Neuronal stem cell (in vitro differentiated cells): ENCODE data around the gene NTNG1.

Experiments
- DNase-seq: peaks from one replicate; pipeline ENCODE4 v3.0.0-alpha.2; 2013; ENCODE audit warnings: low spot score
- H2AFZ ChIP-seq: one replicate; pipeline ENCODE4 v1.6.1; 2013; ENCODE audit warnings: mild to moderate bottlenecking, low read length, inconsistent platforms
- H2AK5ac ChIP-seq: 2 replicates; pipeline ENCODE4 v1.6.1; 2013; ENCODE audit warnings: low read depth, mild to moderate bottlenecking, inconsistent platforms, low read length, moderate library complexity, mixed read lengths
- H2BK120ac ChIP-seq: 2 replicates; pipeline ENCODE4 v1.6.1; 2013; ENCODE audit warnings: low read depth, mild to moderate bottlenecking, inconsistent platforms, low read length, moderate library complexity, mixed read lengths
- H2BK12ac ChIP-seq: one replicate; pipeline ENCODE4 v1.6.1; 2013; ENCODE audit warnings: low read length, inconsistent platforms
- H2BK15ac ChIP-seq: 2 replicates; pipeline ENCODE4 v1.6.1; 2013; ENCODE audit warnings: mild to moderate bottlenecking, low read length, inconsistent platforms, mixed read lengths
- H2BK5ac ChIP-seq: one replicate; pipeline ENCODE4 v1.6.1; 2013; ENCODE audit warnings: inconsistent platforms, mild to moderate bottlenecking, low read length, moderate library complexity
- H3K14ac ChIP-seq: one replicate; pipeline ENCODE4 v1.6.1; 2013; ENCODE audit warnings: low read length, inconsistent platforms
- H3K18ac ChIP-seq: 2 replicates; pipeline ENCODE4 v1.6.1; 2013; ENCODE audit warnings: low read length, inconsistent platforms
- H3K23ac ChIP-seq: 2 replicates; pipeline ENCODE4 v1.6.1; 2013; ENCODE audit warnings: low read depth, mild to moderate bottlenecking, mixed read lengths, low read length, inconsistent platforms; ENCODE audit not compliant: poor library complexity
- H3K27ac ChIP-seq: replicated peaks from 3 replicates; pipeline ENCODE4 v1.5.1; 2013; ENCODE audit warnings: low read length, inconsistent platforms
- H3K27me3 ChIP-seq, 3 experiments: 2 replicates each; pipeline ENCODE4 v1.6.1; 2013; ENCODE audit warnings: low read length in 3 of 3, mild to moderate bottlenecking in 2 of 3, inconsistent platforms in 1 of 3, low read depth in 1 of 3, mixed read lengths in 1 of 3, moderate library complexity in 1 of 3; ENCODE audit not compliant: control insufficient read depth in 3 of 3, insufficient read depth in 3 of 3
- H3K36me3 ChIP-seq, 2 donors: replicated peaks in 1 of 2; 2 replicates each; pipeline ENCODE4 v1.6.1; 2013; ENCODE audit warnings: low read length in 2 of 2; ENCODE audit not compliant: control insufficient read depth in 2 of 2, insufficient read depth in 2 of 2
- H3K4ac ChIP-seq: 2 replicates; pipeline ENCODE4 v1.6.1; 2013; ENCODE audit warnings: inconsistent platforms, mild to moderate bottlenecking, low read length, moderate library complexity
- H3K4me1 ChIP-seq, 2 donors: 1 replicate in 1 of 2; 2 replicates in 1 of 2; pipeline ENCODE4 v1.6.1; 2013; ENCODE audit warnings: low read length in 2 of 2, low read depth in 1 of 2; ENCODE audit not compliant: control insufficient read depth in 2 of 2, insufficient read depth in 1 of 2
- H3K4me2 ChIP-seq: one replicate; pipeline ENCODE4 v1.6.1; 2013; ENCODE audit warnings: mild to moderate bottlenecking, low read length, inconsistent platforms; ENCODE audit not compliant: insufficient read depth, poor library complexity, severe bottlenecking
- H3K4me3 ChIP-seq, 2 donors: 2 replicates each; pipeline ENCODE4 v1.5.1; 2013; ENCODE audit warnings: low read length in 2 of 2, mild to moderate bottlenecking in 2 of 2, inconsistent platforms in 1 of 2, moderate library complexity in 1 of 2
- H3K79me1 ChIP-seq: one replicate; pipeline ENCODE4 v1.6.1; 2013; ENCODE audit warnings: low read depth, mild to moderate bottlenecking, inconsistent platforms, low read length, moderate library complexity
- H3K9ac ChIP-seq: one replicate; pipeline ENCODE4 v1.6.1; 2013; ENCODE audit warnings: mild to moderate bottlenecking, low read depth, low read length, inconsistent platforms; ENCODE audit not compliant: poor library complexity
- H3K9me3 ChIP-seq, 2 donors: replicated peaks in 1 of 2; 2 replicates each; pipeline versions ENCODE3 to v1.6.1; 2013; ENCODE audit warnings: low read length in 2 of 2, mild to moderate bottlenecking in 2 of 2, inconsistent platforms in 1 of 2, low read depth in 1 of 2, mixed read lengths in 1 of 2, moderate library complexity in 1 of 2; ENCODE audit not compliant: control insufficient read depth in 2 of 2, insufficient read depth in 1 of 2
- H4K8ac ChIP-seq: one replicate; pipeline ENCODE4 v1.6.1; 2013; ENCODE audit warnings: low read depth, mild to moderate bottlenecking, inconsistent platforms, low read length, moderate library complexity
- H4K91ac ChIP-seq: one replicate; pipeline ENCODE4 v1.6.1; 2013; ENCODE audit warnings: low read length, low read depth, mild to moderate bottlenecking, inconsistent platforms; ENCODE audit not compliant: poor library complexity
- WGBS, 2 donors: extraction: QIAGEN DNeasy Blood & Tissue Kit; methylation state at CpG; one replicate each; pipeline ENCODE4 v1.1.7; 2013; ENCODE audit warnings: missing lambda C conversion rate in 2 of 2, mixed read lengths in 1 of 2; ENCODE audit not compliant: insufficient read length in 2 of 2, insufficient replicate concordance in 1 of 2; ENCODE audit errors: extremely low coverage in 2 of 2; 5-methylcytosine and 5-hydroxymethylcytosine counted together

The NTNG1 gene

GRCh38 chr1:107514841-107515240, 374.0 kb downstream of the NTNG1 start:
- no peaks in the 10 kb centered on the region for H3K79me1 ChIP-seq
- WGBS, 2 donors, result no CpG with 5 or more reads among the region's 3 CpGs

DNA sequence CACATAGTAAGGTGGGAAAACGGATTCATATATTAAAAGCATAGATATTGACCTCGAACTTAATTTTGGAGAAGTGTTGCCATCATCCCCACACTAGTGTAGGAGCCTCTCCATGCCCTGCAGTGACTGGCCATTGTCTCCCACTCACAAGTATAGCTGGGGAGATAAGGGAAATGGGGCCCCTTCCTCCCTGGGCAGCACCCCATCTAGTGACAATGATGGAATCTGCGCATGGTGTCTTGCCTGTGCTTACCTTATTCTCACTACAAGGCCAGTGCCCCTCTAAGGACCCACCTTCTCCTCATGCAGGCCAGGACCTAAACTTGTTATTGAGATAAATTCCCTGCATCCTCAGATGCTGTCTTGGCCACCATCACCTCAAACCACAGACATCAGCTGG, 374.9 kb downstream of the NTNG1 start:
- Histone ChIP-seq H4K8ac (no peak overlapping the region), H4K91ac (no peak overlapping the region), H3K36me3 (no peaks in the 10 kb centered on the region), H3K9me3 (peaks cover 0 to 3% of the 10 kb centered on the region in 2 donors), H3K79me1 (no peaks in the 10 kb centered on the region), H2BK15ac (no peak overlapping the region), H3K4me1 (no peaks in the 10 kb centered on the region), H2BK12ac (no peak overlapping the region), H3K4me2 (no peak overlapping the region), H3K27ac (no peak overlapping the region), H2AK5ac (no peak overlapping the region), H3K4me3 (no peak overlapping the region), H3K27me3 (peaks cover 0 to 4% (median 0%) of the 10 kb centered on the region in 3 experiments), H2BK120ac (no peak overlapping the region), H3K9ac (no peak overlapping the region), H3K23ac (no peak overlapping the region), H2BK5ac (no peak overlapping the region), H3K4ac (no peak overlapping the region), H3K14ac (no peak overlapping the region), H2AFZ (no peak overlapping the region), H3K18ac (no peak overlapping the region)
- WGBS, 2 donors, result no CpG with 5 or more reads among the region's 3 CpGs
- DNase-seq, result no peak

More at GRCh38 chr1:107514841-107515240, 374.0 kb downstream of the NTNG1 start:
- Histone ChIP-seq H3K14ac (no peak overlapping the region), H2BK120ac (no peak overlapping the region), H3K9me3 (peaks cover 0 to 8% of the 10 kb centered on the region in 2 donors), H2AFZ (no peak overlapping the region), H3K4ac (no peak overlapping the region), H3K4me1 (no peaks in the 10 kb centered on the region), H2BK12ac (no peak overlapping the region), H2BK5ac (no peak overlapping the region), H2AK5ac (no peak overlapping the region), H3K18ac (no peak overlapping the region), H2BK15ac (no peak overlapping the region), H3K27ac (no peak overlapping the region), H3K27me3 (peaks cover 0 to 4% (median 0%) of the 10 kb centered on the region in 3 experiments), H4K91ac (no peak overlapping the region), H3K9ac (no peak overlapping the region), H4K8ac (no peak overlapping the region), H3K36me3 (no peaks in the 10 kb centered on the region), H3K23ac (no peak overlapping the region), H3K4me2 (no peak overlapping the region), H3K4me3 (no peak overlapping the region)
- no peak for DNase-seq

GRCh38 chr1:107523061-107523460, 382.2 kb downstream of the NTNG1 start:
- no peak overlapping the region for H3K23ac ChIP-seq
- H2AK5ac ChIP-seq, result no peak overlapping the region
- no peak overlapping the region for H3K4me2 ChIP-seq
- no peak for DNase-seq
- no peaks in the 10 kb centered on the region for H3K27me3 ChIP-seq
- H2BK120ac ChIP-seq, result no peak overlapping the region
- no peak overlapping the region for H2BK5ac ChIP-seq
- no peak overlapping the region for H4K8ac ChIP-seq
- peaks cover 0 to 9% of the 10 kb centered on the region in 2 donors for H3K4me1 ChIP-seq
- no peak overlapping the region for H3K4ac ChIP-seq
- peak overlapping the region; percentile 45 for H3K18ac ChIP-seq
- no peak overlapping the region for H4K91ac ChIP-seq
- H2AFZ ChIP-seq, result no peak overlapping the region
- no CpG with 5 or more reads among the region's 4 CpGs for WGBS, 2 donors
- H3K14ac ChIP-seq, result no peak overlapping the region
- H2BK12ac ChIP-seq, result no peak overlapping the region
- H3K9ac ChIP-seq, result no peak overlapping the region
- no peak overlapping the region for H2BK15ac ChIP-seq
- no peaks in the 10 kb centered on the region for H3K9me3 ChIP-seq
- H3K79me1 ChIP-seq, result no peaks in the 10 kb centered on the region
- no peaks in the 10 kb centered on the region for H3K36me3 ChIP-seq
- no peak overlapping the region for H3K27ac ChIP-seq
- H3K4me3 ChIP-seq, result no peak overlapping the region

DNA sequence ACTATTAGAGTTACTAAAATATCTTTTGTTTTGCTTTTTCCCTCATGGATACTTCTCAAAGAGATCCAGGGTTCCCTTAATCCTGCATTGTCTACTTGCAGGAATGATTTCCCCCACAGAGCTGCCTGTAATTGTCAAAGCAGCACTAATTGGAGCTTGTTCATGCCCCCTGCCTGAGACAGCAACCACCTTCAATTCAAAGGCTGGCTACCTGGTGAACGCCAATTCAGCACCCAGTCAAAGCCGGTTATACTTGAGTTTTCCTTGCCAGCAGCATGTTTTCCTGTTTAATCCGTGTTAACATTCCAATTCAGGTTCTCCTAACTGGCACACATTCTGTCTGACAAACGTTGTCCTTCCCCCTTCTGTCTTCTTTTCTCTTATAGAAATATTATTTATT, 382.9 kb downstream of the NTNG1 start:
- Histone ChIP-seq H2BK5ac (no peak overlapping the region), H3K9ac (no peak overlapping the region), H4K8ac (no peak overlapping the region), H2BK12ac (no peak overlapping the region), H2BK15ac (no peak overlapping the region), H3K27me3 (no peaks in the 10 kb centered on the region), H3K4ac (no peak overlapping the region), H2BK120ac (no peak overlapping the region), H2AK5ac (no peak overlapping the region), H3K14ac (no peak overlapping the region), H3K4me1 (peaks cover 0 to 9% of the 10 kb centered on the region in 2 donors), H3K79me1 (no peaks in the 10 kb centered on the region), H3K27ac (no peak overlapping the region), H3K18ac (no peak overlapping the region), H2AFZ (no peak overlapping the region), H3K9me3 (no peaks in the 10 kb centered on the region), H3K23ac (no peak overlapping the region), H4K91ac (no peak overlapping the region), H3K4me2 (no peak overlapping the region), H3K4me3 (no peak overlapping the region), H3K36me3 (no peaks in the 10 kb centered on the region)
- no CpG with 5 or more reads among the region's 4 CpGs for WGBS, 2 donors
- peak; percentile 40 for DNase-seq
